Skeletal muscle tissue (tissue), 4 donors: ENCODE data around the gene KDF1. TPM values are rescaled to one million over a fixed set of nuclear protein-coding genes. Genes with fewer than 3 reads are reported as not detected.

Source experiments
- H3K27ac ChIP-seq: one replicate; pipeline ENCODE4 v1.7.0; 2013; ENCODE audit warnings: mild to moderate bottlenecking, low read depth, low read length, inconsistent platforms
- H3K27me3 ChIP-seq, 3 donors: one replicate each; pipeline ENCODE4 v1.7.0; 2013; ENCODE audit warnings: low read length in 3 of 3; ENCODE audit not compliant: control insufficient read depth in 3 of 3, insufficient read depth in 3 of 3
- H3K36me3 ChIP-seq, 3 donors: one replicate each; pipeline ENCODE4 v1.7.0; 2013; ENCODE audit warnings: low read length in 3 of 3; ENCODE audit not compliant: control insufficient read depth in 3 of 3, insufficient read depth in 3 of 3
- H3K4me1 ChIP-seq, 3 donors: one replicate each; pipeline ENCODE4 v1.7.0; 2013; ENCODE audit warnings: low read length in 3 of 3, mild to moderate bottlenecking in 3 of 3; ENCODE audit not compliant: control insufficient read depth in 3 of 3, insufficient read depth in 3 of 3
- H3K4me3 ChIP-seq, 3 donors: one replicate each; pipeline ENCODE4 v1.7.0; 2013; ENCODE audit warnings: low read length in 3 of 3
- H3K9ac ChIP-seq, 3 donors: one replicate each; pipeline ENCODE4 v1.7.0; 2013; ENCODE audit warnings: low read length in 3 of 3, mild to moderate bottlenecking in 3 of 3, moderate library complexity in 2 of 3, low read depth in 1 of 3
- H3K9me3 ChIP-seq, 3 donors: one replicate each; pipeline ENCODE4 v1.7.0; 2013; ENCODE audit warnings: low read length in 3 of 3; ENCODE audit not compliant: control insufficient read depth in 3 of 3
- total RNA-seq: library from RNA; depleted of rRNA; stranded (reverse); fragments of >200 nt; gene quantifications from one replicate; pipeline ENCODE4 v1.2.3, GENCODE V29; 2014
- donor health status: Osteomylitis.

Gene KDF1
- total RNA-seq, 1 donor from 2014 or later: not detected

GRCh38 chr1:27001570-27002360 is 41.5 kb upstream of the KDF1 start:
- Histone ChIP-seq H3K4me1 (peaks cover 20 to 35% (median 27%) of the 10 kb centered on the region in 3 donors), H3K27ac (peak overlapping the region; percentile 40), H3K4me3 (peak overlapping the region in 1 of 3 donors; percentile 7), H3K27me3 (peaks cover 0 to 1% (median 0%) of the 10 kb centered on the region in 3 donors), H3K9me3 (no peaks in the 10 kb centered on the region), H3K9ac (peak overlapping the region in 1 of 3 donors; percentile 16), H3K36me3 (peaks cover 0 to 3% (median 2%) of the 10 kb centered on the region in 3 donors)

- Histone ChIP-seq H3K9me3 (no peaks in the 10 kb centered on the region), H3K9ac (no peak overlapping the region), H3K4me1 (peaks cover 20 to 36% (median 27%) of the 10 kb centered on the region in 3 donors), H3K27ac (peak overlapping the region; percentile 40), H3K36me3 (peaks cover 0 to 2% (median 0%) of the 10 kb centered on the region in 3 donors), H3K27me3 (peaks cover 6 to 9% (median 8%) of the 10 kb centered on the region in 3 donors), H3K4me3 (no peak overlapping the region)
Observed at GRCh38 chr1:27000817-27001460, 40.7 kb upstream of the KDF1 start.

GRCh38 chr1:27000090-27000816 is 40.0 kb upstream of the KDF1 start:
- no peaks in the 10 kb centered on the region for H3K9me3 ChIP-seq
- H3K27ac ChIP-seq: no peak overlapping the region
- H3K27me3 ChIP-seq: peaks cover 10 to 15% (median 14%) of the 10 kb centered on the region in 3 donors
- peaks cover 20 to 36% (median 27%) of the 10 kb centered on the region in 3 donors for H3K4me1 ChIP-seq
- no peaks in the 10 kb centered on the region for H3K36me3 ChIP-seq
- H3K9ac ChIP-seq: no peak overlapping the region
- no peak overlapping the region for H3K4me3 ChIP-seq

GRCh38 chr1:26999440-26999987 is 39.2 kb upstream of the KDF1 start:
- Histone ChIP-seq H3K4me3 (no peak overlapping the region), H3K9me3 (no peaks in the 10 kb centered on the region), H3K27ac (no peak overlapping the region), H3K4me1 (peaks cover 23 to 37% (median 23%) of the 10 kb centered on the region in 3 donors), H3K36me3 (no peaks in the 10 kb centered on the region), H3K27me3 (peaks cover 18 to 22% (median 22%) of the 10 kb centered on the region in 3 donors), H3K9ac (no peak overlapping the region)

DNA sequence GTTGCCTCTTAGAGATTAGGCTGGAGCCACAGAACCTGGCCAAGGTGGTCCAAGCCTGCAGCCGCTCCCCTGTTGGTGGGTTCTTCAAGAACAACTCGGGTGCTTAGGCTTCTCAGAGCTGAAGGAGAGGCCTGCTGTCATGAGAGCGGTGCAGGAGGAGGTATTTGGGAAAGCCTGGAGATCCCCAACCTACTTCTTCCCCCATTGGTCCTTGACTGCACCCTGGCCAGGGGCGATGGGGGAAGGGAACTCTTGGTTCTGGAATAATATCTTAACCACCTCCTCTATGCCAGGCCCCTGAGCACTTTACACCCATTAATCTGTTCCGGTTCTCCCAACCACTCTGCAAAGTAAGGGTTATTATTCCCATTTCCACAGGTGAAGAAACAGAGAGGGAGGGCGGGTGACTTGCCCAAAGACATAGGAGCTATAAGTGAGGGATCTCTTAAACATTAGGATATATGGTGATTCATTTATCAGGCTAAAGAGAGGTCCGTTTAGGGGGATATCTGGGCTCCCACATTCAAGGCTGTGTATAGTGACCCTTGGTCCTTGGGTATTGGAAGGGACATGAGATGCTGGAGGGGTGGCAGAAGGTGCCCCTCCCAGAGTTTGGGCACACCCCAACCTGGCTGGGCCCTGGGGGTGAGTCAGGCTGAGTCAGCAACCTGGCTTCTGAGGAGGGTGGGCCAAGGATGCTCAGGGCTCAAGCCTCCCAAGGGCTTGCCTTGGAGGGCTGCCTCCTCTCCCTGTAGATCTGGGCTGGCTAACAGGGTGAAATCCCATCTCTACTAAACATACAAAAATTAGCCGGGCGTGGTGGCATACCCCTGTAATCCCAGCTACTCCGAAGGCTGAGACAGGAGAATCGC is 38.4 kb upstream of the KDF1 start:
- peak overlapping the region in 1 of 3 donors; percentile 25 for H3K9ac ChIP-seq

DNA sequence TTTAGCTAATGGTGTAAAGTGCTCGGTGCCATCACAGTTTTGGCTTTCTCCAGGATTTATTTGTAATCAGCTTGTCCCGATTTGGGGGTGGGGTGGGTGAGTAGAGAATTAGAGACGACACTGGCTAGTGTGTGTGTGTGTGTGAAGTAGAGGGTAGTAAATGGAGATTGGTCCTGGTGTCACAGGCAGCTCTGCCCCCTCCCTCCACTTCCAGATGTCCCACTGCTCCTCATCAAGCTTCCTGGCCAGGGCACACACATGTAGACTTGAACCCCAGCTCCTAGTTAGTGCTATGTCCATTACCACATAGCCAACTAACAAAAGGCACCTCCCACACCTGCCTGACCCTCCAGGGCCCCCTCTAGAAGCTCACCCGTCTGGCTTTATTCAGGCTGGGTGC is 36.4 kb upstream of the KDF1 start:
- H3K4me1 ChIP-seq: peaks cover 27 to 39% (median 29%) of the 10 kb centered on the region in 3 donors
- no peak overlapping the region for H3K4me3 ChIP-seq

More for the DNA sequence above, 38.4 kb upstream of the KDF1 start:
- Histone ChIP-seq H3K36me3 (no peaks in the 10 kb centered on the region), H3K4me1 (peaks cover 25 to 34% (median 25%) of the 10 kb centered on the region in 3 donors), H3K27ac (peak overlapping the region; percentile 40), H3K9me3 (no peaks in the 10 kb centered on the region), H3K4me3 (no peak overlapping the region), H3K27me3 (peaks cover 19 to 25% (median 24%) of the 10 kb centered on the region in 3 donors)

DNA sequence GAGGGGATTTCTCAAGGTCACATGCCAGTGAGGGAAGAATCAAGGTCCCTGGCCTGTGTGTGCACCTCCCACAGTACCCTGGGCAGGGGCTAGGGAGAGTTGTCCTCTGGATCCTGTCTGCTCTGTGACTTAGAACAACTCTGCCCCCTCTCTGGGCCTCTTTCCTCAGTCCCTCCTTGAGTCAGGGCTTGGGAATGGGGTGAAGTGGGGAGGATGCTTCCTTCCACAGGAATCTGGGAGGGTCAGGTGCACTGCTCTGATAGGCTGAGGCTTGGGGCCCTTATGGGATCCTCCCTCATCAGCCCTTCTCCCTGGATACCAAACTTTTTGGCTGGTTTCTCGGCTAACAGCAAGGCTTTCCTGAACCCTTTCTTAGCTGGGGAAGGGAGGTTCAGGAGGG is 35.8 kb upstream of the KDF1 start:
- Histone ChIP-seq H3K4me1 (peaks cover 24 to 37% (median 27%) of the 10 kb centered on the region in 3 donors), H3K27me3 (peaks cover 34 to 44% (median 43%) of the 10 kb centered on the region in 3 donors), H3K9me3 (no peaks in the 10 kb centered on the region), H3K36me3 (no peaks in the 10 kb centered on the region), H3K9ac (peak overlapping the region in 2 of 3 donors; percentile 10 to 33), H3K27ac (no peak overlapping the region), H3K4me3 (no peak overlapping the region)

More for the DNA sequence above, 36.4 kb upstream of the KDF1 start:
- Histone ChIP-seq H3K9me3 (no peaks in the 10 kb centered on the region), H3K9ac (no peak overlapping the region), H3K27me3 (peaks cover 29 to 38% (median 36%) of the 10 kb centered on the region in 3 donors), H3K36me3 (no peaks in the 10 kb centered on the region), H3K27ac (no peak overlapping the region)

- Histone ChIP-seq H3K36me3 (no peaks in the 10 kb centered on the region), H3K4me1 (peaks cover 18 to 34% (median 25%) of the 10 kb centered on the region in 3 donors), H3K27me3 (peaks cover 37 to 44% (median 43%) of the 10 kb centered on the region in 3 donors), H3K9ac (peak overlapping the region in 2 of 3 donors; percentile 45 to 62), H3K27ac (no peak overlapping the region), H3K9me3 (no peaks in the 10 kb centered on the region), H3K4me3 (peak overlapping the region; percentile 30 to 65 (median 33))
Observed at GRCh38 chr1:26994787-26995517, 34.7 kb upstream of the KDF1 start.
